RWPE1 (cell line): ENCODE measurements around the gene DBNDD1.
"Not testable (repeated sequence)": the region's sequence is repeated elsewhere in the genome, so short reads cannot be mapped to it uniquely, and the experiment has no call there.

ENCODE experiments used
- CTCF ChIA-PET: fragments of 350-600 bp; sonication (Branson Sonifier 250); formaldehyde crosslinking; extraction: SDS; loops from one replicate; lab custom pipeline; 2021; lab: Yijun Ruan, JAX
- POLR2A ChIA-PET: fragments of 400-600 bp; formaldehyde crosslinking; extraction: SDS; loops from one replicate; lab custom pipeline; 2020; ENCODE audit warnings: antibody characterized with exemption; ENCODE audit not compliant: low non-redundant PET; lab: Yijun Ruan, JAX
- DNase-seq: peaks from one replicate; pipeline ENCODE4 v3.0.0; 2012; ENCODE audit warnings: low spot score
- H3K27ac ChIP-seq: fragments of 450-650 bp; 2 replicates; pipeline ENCODE4 v1.5.1; 2017
- TF ChIP-seq, protein P1 (sequence below): fragments of 450-650 bp; conservative IDR thresholded peaks from 2 replicates; pipeline ENCODE4 v1.5.1; 2017; ENCODE audit warnings: low read depth, mild to moderate bottlenecking

DBNDD1 gene

DNA sequence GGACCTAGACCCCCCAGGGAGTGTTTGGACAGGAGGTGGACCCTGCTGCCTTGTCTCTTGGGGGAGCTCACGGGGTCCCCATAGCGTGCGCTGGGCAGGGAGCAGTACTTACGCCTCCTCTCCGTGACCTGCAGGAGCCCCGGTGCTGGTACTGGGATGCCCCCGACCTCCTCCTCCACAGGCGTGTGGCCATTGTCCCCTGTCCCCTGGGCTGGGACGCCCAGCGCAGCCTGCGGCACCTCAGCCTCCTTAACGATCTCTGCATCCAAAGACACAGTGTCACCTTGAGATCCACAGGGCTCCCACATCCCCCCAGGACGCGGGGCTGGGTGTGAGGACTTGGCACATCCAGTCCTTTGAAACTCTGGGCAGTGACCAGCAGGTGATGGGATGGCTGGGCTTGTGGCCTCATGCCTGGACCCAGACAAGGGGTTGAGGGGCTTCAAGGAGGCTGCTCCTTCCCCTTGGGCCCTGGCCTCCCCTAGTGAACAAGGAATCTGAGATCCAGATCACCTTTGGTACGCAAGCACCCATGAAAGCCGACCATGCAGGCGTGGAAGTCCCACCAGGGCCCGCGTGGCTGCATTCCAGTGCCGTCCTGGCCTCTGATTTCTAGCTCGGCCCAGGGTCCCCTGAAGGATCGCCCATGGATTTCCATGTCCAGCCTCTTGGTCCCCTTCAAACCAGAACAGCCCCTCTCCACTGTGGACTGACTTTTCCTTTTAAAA, 9.9 kb downstream of the DBNDD1 start:
- no peak overlapping the region; the same call in 1 of the 2 replicates for H3K27ac ChIP-seq
- no peak for DNase-seq
- ChIA-PET CTCF (interaction anchor here (0.6 kb wide), 1 partner anchor 12 kb away, joined by 4 read pairs; no protein-coding TSS in a partner anchor), POLR2A (no interaction called here)
- TF ChIP-seq, protein P1, sequence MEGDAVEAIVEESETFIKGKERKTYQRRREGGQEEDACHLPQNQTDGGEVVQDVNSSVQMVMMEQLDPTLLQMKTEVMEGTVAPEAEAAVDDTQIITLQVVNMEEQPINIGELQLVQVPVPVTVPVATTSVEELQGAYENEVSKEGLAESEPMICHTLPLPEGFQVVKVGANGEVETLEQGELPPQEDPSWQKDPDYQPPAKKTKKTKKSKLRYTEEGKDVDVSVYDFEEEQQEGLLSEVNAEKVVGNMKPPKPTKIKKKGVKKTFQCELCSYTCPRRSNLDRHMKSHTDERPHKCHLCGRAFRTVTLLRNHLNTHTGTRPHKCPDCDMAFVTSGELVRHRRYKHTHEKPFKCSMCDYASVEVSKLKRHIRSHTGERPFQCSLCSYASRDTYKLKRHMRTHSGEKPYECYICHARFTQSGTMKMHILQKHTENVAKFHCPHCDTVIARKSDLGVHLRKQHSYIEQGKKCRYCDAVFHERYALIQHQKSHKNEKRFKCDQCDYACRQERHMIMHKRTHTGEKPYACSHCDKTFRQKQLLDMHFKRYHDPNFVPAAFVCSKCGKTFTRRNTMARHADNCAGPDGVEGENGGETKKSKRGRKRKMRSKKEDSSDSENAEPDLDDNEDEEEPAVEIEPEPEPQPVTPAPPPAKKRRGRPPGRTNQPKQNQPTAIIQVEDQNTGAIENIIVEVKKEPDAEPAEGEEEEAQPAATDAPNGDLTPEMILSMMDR, result no peak

DNA sequence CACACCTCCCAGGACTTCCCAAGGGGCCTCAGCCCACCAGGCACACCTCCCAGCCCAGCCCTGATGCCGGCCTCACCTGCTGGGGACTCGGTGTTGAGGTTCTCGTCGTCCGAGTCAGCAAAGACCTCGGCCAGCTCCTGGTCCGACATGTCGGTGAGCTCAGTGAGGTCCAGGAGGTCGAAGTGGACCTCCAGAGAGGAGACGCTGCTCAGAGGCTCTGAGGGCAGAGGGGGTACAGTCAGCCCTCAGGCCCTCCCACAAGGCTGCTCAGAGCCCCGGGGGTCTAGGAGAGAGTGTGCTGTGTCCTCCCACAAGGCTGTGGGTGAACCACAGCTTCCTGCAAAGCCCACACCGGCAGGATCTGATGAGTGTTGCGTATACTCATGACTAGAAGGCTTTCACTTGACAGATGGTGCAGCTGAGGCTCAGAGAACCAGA, 10.5 kb downstream of the DBNDD1 start:
- no peak overlapping the region for H3K27ac ChIP-seq
- TF ChIP-seq, protein P1, result no peak
- CTCF ChIA-PET, result no interaction called here
- DNase-seq, result no peak
- POLR2A ChIA-PET, result no interaction called here

DNA sequence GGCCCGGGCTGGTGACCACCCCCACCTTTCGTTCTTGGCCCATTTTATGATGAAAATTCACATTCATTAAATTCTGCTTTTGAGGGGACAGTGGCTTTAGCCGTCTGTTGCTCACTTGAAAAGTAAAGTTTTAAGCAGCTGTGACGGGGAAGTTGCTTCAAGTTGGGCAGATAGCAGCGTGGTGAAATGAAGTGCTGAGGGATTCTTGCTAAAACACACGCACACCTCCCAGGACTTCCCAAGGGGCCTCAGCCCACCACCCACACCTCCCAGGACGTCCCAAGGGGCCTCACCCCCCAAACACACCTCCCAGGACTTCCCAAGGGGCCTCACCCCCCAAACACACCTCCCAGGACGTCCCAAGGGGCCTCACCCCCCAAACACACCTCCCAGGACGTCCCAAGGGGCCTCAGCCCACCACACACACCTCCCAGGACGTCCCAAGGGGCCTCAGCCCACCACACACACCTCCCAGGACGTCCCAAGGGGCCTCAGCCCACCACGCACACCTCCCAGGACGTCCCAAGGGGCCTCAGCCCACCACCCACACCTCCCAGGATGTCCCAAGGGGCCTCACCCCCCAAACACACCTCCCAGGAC, 11.5 kb downstream of the DBNDD1 start:
- CTCF ChIA-PET, DNase-seq, H3K27ac ChIP-seq, POLR2A ChIA-PET: not testable (repeated sequence)

DNA sequence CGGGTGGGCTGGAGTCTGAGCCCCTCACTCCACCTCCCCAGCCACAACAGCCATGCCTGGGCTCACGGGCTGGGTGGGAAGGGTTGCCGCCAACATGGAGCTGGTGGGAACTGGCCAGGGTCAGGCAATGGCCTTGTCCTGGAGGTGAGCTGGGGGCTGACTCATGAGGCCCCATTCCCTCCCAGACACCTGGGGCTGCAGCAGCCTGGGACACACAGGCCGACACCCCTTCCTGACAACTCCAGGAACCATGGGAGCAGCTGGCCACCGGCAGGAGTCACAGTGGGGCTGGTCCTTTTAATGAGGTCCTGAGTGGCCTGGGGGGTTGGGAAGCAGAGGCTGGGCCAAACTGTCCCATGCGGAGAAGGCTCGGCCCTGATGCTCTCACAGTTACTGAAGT, 12.2 kb downstream of the DBNDD1 start:
- TF ChIP-seq, protein P1, result no peak
- CTCF ChIA-PET, result no interaction called here
- H3K27ac ChIP-seq, result no peak overlapping the region
- DNase-seq, result no peak
- POLR2A ChIA-PET, result no interaction called here

DNA sequence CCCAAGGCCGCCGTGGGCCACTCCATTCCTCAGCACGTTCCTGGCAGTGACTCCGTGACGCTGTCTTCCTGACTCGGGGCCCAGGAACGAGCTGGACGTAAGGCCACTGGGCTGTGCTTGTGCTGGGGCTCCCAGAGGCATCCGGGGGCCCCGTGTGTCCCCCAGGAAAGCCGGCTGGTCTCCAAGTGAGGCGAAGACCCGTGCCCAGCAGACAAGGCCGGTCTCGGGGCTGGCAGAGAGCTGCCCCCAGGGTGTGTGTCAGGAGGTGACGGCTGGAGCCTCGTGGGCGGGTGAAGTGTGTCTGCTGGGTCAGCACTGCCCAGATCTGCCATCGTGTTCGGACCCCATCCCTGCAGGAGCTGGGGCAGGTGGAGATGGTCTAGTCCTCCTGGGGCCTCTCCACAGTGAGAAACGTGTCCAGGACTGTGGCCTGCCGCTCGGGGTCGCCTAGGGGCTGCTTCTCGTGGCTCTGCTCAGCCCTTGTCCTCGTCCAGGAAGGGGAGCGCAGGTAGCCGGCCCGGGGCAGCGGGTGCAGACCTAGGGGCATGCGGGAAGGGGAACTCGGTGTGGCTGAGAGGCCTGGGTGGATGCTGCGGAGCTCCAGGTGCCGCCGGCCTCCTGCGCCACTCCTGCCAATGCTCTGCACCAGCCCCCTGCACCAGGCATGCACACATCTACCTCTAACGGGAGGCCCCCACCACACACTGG, 13.1 kb downstream of the DBNDD1 start:
- ChIA-PET POLR2A (interaction anchor here (0.5 kb wide), 1 partner anchor 12 kb away, joined by 3 read pairs; no protein-coding TSS in a partner anchor), CTCF (interaction anchor here (0.8 kb wide), 1 partner anchor 98 kb away, joined by 7 read pairs; no protein-coding TSS in a partner anchor)
- DNase-seq, result no peak
- TF ChIP-seq, protein P1, result no peak
- no peak overlapping the region for H3K27ac ChIP-seq

DNA sequence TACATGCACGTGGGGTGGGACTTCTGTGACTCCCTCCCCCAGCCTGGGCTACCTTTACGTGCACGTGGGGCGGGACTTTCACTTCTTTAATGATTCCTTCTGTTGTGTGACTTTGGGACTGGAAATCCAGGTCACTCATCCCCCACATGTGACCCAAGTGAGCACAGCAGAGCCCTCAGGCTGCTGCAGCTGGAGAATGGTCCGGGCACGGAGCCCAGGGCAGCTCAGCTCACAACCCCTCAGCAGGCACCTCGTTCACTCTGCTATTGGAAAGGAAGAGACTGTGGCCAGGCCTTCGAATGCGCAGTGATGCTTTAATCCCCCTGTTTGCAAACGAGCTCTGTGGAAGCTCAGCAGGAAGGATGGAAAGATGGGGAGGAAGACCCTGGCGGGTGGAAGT, 14.7 kb downstream of the DBNDD1 start:
- CTCF ChIA-PET, result interaction anchor here (0.6 kb wide), 1 partner anchor 42 kb away, joined by 3 read pairs; no protein-coding TSS in a partner anchor
- TF ChIP-seq, protein P1, result no peak
- DNase-seq, result no peak
- peak overlapping the region; percentile 21; the same call in 1 of the 2 replicates for H3K27ac ChIP-seq
- POLR2A ChIA-PET, result no interaction called here
